Neural cell (in vitro differentiated cells): ENCODE results near the gene ZCWPW1. TPM values are rescaled to one million over a fixed set of nuclear protein-coding genes. Genes with fewer than 3 reads are reported as not detected.

Source experiments
- H2AFZ ChIP-seq: fragments of 200-600, 300-800 bp; sonication (generic), shearing (Covaris generic); 2 replicates; pipeline ENCODE4 v1.6.0; 2014; ENCODE audit warnings: low read depth, mild to moderate bottlenecking, antibody characterized with exemption, low read length, moderate library complexity
- H3F3A ChIP-seq: fragments of 200-600 bp; shearing (Covaris generic); 2 replicates; pipeline ENCODE4 v1.6.1; 2016; ENCODE audit warnings: mild to moderate bottlenecking, moderate library complexity, mixed read lengths, antibody characterized with exemption, low read length; ENCODE audit not compliant: insufficient read depth, poor library complexity, severe bottlenecking
- H3K27ac ChIP-seq: fragments of 200-600, 300-800 bp; sonication (generic), shearing (Covaris generic); 2 replicates; pipeline ENCODE4 v1.5.1; 2014; ENCODE audit warnings: mild to moderate bottlenecking, low read length, moderate library complexity
- H3K27me3 ChIP-seq: fragments of 300-800, 200-600 bp; sonication (generic), shearing (Covaris generic); 2 replicates; pipeline ENCODE4 v1.6.0; 2014; ENCODE audit warnings: mild to moderate bottlenecking, low read depth, low read length, moderate library complexity; ENCODE audit not compliant: insufficient read depth
- H3K36me3 ChIP-seq: fragments of 300-800, 200-600 bp; sonication (generic), shearing (Covaris generic); 2 replicates; pipeline ENCODE4 v1.5.1; 2014; ENCODE audit warnings: mild to moderate bottlenecking, antibody characterized with exemption, low read length, moderate library complexity; ENCODE audit not compliant: insufficient read depth
- H3K4me2 ChIP-seq: fragments of 300-800, 200-600 bp; sonication (generic), shearing (Covaris generic); 2 replicates; pipeline ENCODE4 v1.6.0; 2014; ENCODE audit warnings: mild to moderate bottlenecking, low read length
- H3K4me3 ChIP-seq: fragments of 300-800, 200-600 bp; sonication (generic), shearing (Covaris generic); 2 replicates; pipeline ENCODE4 v1.5.1; 2014; ENCODE audit warnings: mild to moderate bottlenecking, low read length, moderate library complexity
- H3K79me2 ChIP-seq: fragments of 200-600 bp; shearing (Covaris generic); replicated peaks from 2 replicates; pipeline ENCODE4 v1.6.0; 2014; ENCODE audit warnings: mild to moderate bottlenecking, low read length, moderate library complexity; ENCODE audit not compliant: insufficient read depth
- H3K9ac ChIP-seq: fragments of 300-800, 200-600 bp; sonication (generic), shearing (Covaris generic); 2 replicates; pipeline ENCODE4 v1.6.1; 2016; ENCODE audit warnings: mild to moderate bottlenecking, low read length, mixed read lengths
- H3K9me2 ChIP-seq: fragments of 200-600 bp; shearing (Covaris generic); 2 replicates; pipeline ENCODE4 v1.6.1; 2016; ENCODE audit warnings: mild to moderate bottlenecking, low read length, mixed read lengths; ENCODE audit not compliant: insufficient read depth
- H3K9me3 ChIP-seq: fragments of 200-600, 300-800 bp; sonication (generic), shearing (Covaris generic); 2 replicates; pipeline ENCODE4 v1.6.1; 2016; ENCODE audit warnings: mild to moderate bottlenecking, mixed run types, low read length, moderate library complexity, mixed read lengths
- H4K20me1 ChIP-seq: fragments of 200-600 bp; shearing (Covaris generic); 2 replicates; pipeline ENCODE4 v1.6.1; 2016; ENCODE audit warnings: mild to moderate bottlenecking, mixed run types; ENCODE audit not compliant: insufficient read depth
- EP300 ChIP-seq: fragments of 450-650 bp; conservative IDR thresholded peaks from 2 replicates; pipeline ENCODE4 v1.6.1; 2014; ENCODE audit warnings: antibody characterized with exemption, mild to moderate bottlenecking, moderate library complexity; ENCODE audit not compliant: poor library complexity, severe bottlenecking
- EZH2 ChIP-seq: fragments of 200-600, 300-800 bp; shearing (Covaris generic), sonication (generic); IDR thresholded peaks from 2 replicates; pipeline ENCODE4 v1.6.1; 2014; ENCODE audit warnings: antibody characterized with exemption, low read length, borderline replicate concordance, mild to moderate bottlenecking; ENCODE audit not compliant: insufficient read depth, poor library complexity, severe bottlenecking
- MXI1 ChIP-seq: fragments of 450-650 bp; conservative IDR thresholded peaks from 2 replicates; pipeline ENCODE4 v1.6.1; 2014; ENCODE audit warnings: antibody characterized with exemption, mild to moderate bottlenecking; ENCODE audit not compliant: poor library complexity, severe bottlenecking
- POLR2AphosphoS5 ChIP-seq: IDR thresholded peaks from 2 replicates; pipeline ENCODE4 v1.6.1; 2012
- RAD21 ChIP-seq: fragments of 450-650 bp; conservative IDR thresholded peaks from 2 replicates; pipeline ENCODE4 v1.6.1; 2014; ENCODE audit warnings: antibody characterized with exemption, mild to moderate bottlenecking, moderate library complexity
- SMC3 ChIP-seq: fragments of 450-650 bp; conservative IDR thresholded peaks from 2 replicates; pipeline ENCODE4 v1.6.1; 2014; ENCODE audit warnings: antibody characterized with exemption, mild to moderate bottlenecking, moderate library complexity; ENCODE audit not compliant: poor library complexity
- TAF1 ChIP-seq: IDR thresholded peaks from 2 replicates; pipeline ENCODE4 v1.6.1; 2012; ENCODE audit warnings: low read depth
- polyA plus RNA-seq: library from polyadenylated mRNA; depleted of rRNA; stranded (reverse); fragments of >200 nt; gene quantifications from 2 replicates; pipeline ENCODE4 v1.2.3, GENCODE V29; 2014
- TF ChIP-seq, protein P1 (sequence below): IDR thresholded peaks from 2 replicates; pipeline ENCODE4 v1.6.1; 2012; ENCODE audit warnings: borderline replicate concordance
- TF ChIP-seq, protein P2 (sequence below): fragments of 450-650 bp; IDR thresholded peaks from 2 replicates; pipeline ENCODE4 v1.5.1; 2014; ENCODE audit warnings: antibody characterized with exemption, mild to moderate bottlenecking, moderate library complexity; ENCODE audit not compliant: poor library complexity, severe bottlenecking

The ZCWPW1 gene
- polyA plus RNA-seq, 1 donor from 2014 or later: 6.8 TPM

DNA sequence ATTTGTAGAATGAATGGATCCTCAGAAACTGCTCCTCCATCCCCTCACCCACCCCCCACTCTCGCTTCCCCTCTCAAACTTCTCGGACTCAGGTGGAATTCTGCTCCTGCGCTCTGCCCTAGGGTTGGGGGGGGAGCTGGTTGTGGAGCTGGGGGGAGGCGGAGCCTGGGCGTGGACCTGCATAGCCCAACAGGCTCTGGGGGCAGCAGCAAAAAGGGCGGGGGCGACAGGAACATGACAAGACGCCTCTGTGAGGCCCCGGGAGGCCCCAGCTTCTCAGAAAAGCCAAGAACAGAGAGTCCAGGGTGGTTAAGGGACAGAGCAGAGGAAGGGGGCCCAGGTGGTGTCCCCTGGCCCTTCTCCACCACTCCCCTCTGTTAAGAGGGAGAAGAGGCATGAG, 47.0 kb upstream of the ZCWPW1 start:
- Histone ChIP-seq H3K36me3 (no peaks in the 10 kb centered on the region), H3K9ac (no peak overlapping the region), H3K79me2 (no peaks in the 10 kb centered on the region), H3K4me2 (no peak overlapping the region), H3K4me3 (no peak overlapping the region), H3K9me3 (no peaks in the 10 kb centered on the region), H3K27me3 (no peaks in the 10 kb centered on the region), H4K20me1 (no peaks in the 10 kb centered on the region), H3K27ac (no peak overlapping the region), H2AFZ (no peak overlapping the region), H3K9me2 (no peaks in the 10 kb centered on the region), H3F3A (no peaks in the 10 kb centered on the region)
- TF ChIP-seq, protein P1, sequence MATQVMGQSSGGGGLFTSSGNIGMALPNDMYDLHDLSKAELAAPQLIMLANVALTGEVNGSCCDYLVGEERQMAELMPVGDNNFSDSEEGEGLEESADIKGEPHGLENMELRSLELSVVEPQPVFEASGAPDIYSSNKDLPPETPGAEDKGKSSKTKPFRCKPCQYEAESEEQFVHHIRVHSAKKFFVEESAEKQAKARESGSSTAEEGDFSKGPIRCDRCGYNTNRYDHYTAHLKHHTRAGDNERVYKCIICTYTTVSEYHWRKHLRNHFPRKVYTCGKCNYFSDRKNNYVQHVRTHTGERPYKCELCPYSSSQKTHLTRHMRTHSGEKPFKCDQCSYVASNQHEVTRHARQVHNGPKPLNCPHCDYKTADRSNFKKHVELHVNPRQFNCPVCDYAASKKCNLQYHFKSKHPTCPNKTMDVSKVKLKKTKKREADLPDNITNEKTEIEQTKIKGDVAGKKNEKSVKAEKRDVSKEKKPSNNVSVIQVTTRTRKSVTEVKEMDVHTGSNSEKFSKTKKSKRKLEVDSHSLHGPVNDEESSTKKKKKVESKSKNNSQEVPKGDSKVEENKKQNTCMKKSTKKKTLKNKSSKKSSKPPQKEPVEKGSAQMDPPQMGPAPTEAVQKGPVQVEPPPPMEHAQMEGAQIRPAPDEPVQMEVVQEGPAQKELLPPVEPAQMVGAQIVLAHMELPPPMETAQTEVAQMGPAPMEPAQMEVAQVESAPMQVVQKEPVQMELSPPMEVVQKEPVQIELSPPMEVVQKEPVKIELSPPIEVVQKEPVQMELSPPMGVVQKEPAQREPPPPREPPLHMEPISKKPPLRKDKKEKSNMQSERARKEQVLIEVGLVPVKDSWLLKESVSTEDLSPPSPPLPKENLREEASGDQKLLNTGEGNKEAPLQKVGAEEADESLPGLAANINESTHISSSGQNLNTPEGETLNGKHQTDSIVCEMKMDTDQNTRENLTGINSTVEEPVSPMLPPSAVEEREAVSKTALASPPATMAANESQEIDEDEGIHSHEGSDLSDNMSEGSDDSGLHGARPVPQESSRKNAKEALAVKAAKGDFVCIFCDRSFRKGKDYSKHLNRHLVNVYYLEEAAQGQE: no peak
- TF ChIP-seq EZH2: no peak
- no peak for TF ChIP-seq SMC3
- no peak for TF ChIP-seq MXI1
- TF ChIP-seq, protein P2, sequence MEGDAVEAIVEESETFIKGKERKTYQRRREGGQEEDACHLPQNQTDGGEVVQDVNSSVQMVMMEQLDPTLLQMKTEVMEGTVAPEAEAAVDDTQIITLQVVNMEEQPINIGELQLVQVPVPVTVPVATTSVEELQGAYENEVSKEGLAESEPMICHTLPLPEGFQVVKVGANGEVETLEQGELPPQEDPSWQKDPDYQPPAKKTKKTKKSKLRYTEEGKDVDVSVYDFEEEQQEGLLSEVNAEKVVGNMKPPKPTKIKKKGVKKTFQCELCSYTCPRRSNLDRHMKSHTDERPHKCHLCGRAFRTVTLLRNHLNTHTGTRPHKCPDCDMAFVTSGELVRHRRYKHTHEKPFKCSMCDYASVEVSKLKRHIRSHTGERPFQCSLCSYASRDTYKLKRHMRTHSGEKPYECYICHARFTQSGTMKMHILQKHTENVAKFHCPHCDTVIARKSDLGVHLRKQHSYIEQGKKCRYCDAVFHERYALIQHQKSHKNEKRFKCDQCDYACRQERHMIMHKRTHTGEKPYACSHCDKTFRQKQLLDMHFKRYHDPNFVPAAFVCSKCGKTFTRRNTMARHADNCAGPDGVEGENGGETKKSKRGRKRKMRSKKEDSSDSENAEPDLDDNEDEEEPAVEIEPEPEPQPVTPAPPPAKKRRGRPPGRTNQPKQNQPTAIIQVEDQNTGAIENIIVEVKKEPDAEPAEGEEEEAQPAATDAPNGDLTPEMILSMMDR: no peak
- TF ChIP-seq EP300: no peak
- TF ChIP-seq POLR2AphosphoS5: no peak
- TF ChIP-seq RAD21: no peak
- TF ChIP-seq TAF1: no peak

- H3K36me3 ChIP-seq: no peaks in the 10 kb centered on the region
- TF ChIP-seq, protein P1: no peak
- TF ChIP-seq MXI1 (no peak), EZH2 (no peak), POLR2AphosphoS5 (no peak), RAD21 (no peak), EP300 (no peak), SMC3 (no peak), TAF1 (no peak)
- TF ChIP-seq, protein P2: no peak
- H3K79me2 ChIP-seq: no peaks in the 10 kb centered on the region
- no peak overlapping the region for H3K9ac ChIP-seq
- no peak overlapping the region for H3K27ac ChIP-seq
- no peaks in the 10 kb centered on the region for H4K20me1 ChIP-seq
- H3K4me2 ChIP-seq: no peak overlapping the region
- no peaks in the 10 kb centered on the region for H3F3A ChIP-seq
- H2AFZ ChIP-seq: no peak overlapping the region
- no peaks in the 10 kb centered on the region for H3K9me3 ChIP-seq
- no peak overlapping the region for H3K4me3 ChIP-seq
- H3K9me2 ChIP-seq: no peaks in the 10 kb centered on the region
- H3K27me3 ChIP-seq: no peaks in the 10 kb centered on the region
Observed at GRCh38 chr7:100472854-100473499, 44.5 kb upstream of the ZCWPW1 start.
